ENCODE results near the gene MCIDAS.

The MCIDAS gene

GRCh38 chr5:55222985-55223811 is 3.9 kb downstream of the MCIDAS start:
- in situ Hi-C loops (cut with MboI; ENCODE audit: low sequenced_read_pairs) = no loop called here

DNA sequence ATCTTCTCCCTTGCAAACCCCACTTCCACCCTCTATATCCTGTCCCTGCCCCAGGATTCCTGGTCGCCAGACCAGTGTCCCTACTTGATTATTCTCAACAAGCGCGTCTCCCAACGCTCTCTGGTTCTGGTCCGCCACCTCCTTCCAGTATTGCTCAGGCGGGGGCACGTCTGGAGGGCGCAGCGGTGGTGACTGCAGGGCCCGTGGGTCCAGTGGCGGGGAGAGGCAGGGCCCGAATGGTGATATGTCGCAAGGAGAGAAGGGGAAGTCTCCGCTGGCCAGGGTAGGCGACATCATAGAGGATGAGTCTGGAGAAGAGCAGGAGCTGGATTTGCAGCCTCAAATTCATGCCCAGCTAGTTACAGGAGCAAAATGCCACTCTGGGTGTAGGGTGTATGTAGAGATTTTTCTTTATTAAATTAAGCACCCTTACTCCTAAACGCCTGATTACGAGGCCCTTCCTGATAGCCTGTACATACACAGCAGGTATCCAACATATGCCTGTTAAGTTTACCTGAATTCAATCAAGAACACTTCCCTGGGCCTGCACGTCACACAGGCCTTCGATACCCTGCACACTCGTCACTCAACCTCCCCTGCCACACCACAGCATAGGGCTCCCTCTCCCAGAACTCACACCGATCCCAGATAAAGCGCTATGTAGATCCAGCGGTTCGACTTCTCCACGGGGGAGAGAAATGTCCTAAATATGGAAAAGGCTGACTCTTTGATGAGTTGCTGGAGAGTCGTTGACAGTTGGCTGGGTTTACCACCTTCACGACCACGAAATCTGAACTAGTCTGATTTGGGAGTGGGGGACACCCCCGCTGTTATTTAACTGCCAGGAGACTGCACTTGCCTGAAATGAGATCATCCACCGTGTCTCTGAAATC is 4.8 kb downstream of the MCIDAS start:
- in situ Hi-C loops (cut with MboI; ENCODE audit: low sequenced_read_pairs) = no loop called here

DNA sequence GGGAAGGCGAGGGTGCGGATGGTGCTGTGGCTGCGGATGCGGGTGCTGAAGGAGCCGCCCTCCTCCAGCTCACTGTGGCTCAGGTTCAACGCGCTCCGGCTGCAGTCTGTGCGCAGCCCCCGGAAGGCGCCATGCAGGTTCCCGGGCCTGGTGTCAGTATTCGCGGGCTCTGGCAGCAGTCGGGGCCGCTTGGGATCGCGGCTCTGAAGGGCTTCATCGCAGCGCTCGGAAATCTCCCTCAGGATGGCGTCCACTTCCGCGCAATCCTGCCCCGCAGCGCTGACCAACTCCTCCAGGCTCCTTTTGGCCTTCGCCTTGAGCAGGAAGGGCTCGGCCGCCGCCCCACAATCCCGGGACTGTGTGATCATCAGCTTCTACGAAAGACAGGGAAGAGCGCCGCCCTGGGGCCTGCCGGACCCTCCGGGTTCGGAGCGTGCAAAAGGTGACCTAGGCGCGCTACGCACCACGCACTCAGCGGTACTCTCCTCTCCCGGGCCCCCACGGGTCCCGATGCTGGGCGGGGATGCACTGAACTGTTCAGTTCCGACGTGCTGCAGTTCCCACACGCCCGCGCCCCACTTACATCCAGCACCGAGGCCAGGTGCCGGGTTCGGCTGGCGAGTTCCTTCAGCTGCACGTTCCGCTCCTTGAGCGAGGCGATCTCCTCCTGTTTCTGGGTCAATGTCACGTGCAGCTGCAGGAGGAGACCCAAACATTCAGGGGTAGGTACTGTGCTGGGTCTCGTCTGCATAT is 6.5 kb downstream of the MCIDAS start:
- in situ Hi-C loops (cut with MboI; ENCODE audit: low sequenced_read_pairs) = no loop called here

DNA sequence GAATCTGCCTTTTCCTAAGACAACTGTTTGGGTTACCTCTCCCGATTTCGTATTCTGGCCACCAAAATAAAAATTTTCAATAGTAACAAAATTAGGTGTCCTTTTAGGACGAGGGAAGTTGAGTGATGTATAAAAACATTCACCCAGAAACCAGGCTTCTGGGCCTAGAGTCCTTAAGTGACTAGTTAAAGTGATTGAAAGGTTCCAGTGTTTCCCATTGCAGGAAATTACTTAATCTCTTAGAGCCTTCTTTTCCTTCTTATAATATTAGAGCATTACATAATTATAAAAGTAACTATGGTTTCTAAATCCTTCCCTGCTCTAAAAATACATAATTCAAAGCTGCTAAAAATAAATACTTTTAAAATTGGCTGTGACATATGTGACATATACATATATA is 7.3 kb downstream of the MCIDAS start:
- in situ Hi-C loops (cut with MboI; ENCODE audit: low sequenced_read_pairs) = no loop called here

DNA sequence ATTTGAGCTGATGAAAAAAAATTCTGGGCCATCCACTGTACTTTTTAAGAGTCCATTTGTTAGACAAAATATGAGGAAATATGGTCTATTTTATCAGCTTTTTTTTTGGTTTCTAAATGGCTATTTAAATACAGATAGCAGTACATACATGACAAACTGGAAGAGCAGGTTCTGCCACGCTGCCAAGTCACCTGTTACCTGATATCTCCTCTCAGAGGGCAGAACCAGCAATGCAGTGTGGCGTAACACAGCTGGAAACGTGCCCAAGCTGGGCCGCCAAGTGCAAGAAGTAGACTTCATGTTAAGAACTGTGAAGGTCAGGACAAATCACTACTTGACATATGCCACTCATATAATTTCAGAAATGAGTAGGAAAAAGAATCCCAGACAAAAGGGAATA is 8.1 kb downstream of the MCIDAS start:
- in situ Hi-C loops (cut with MboI; ENCODE audit: low sequenced_read_pairs) = no loop called here

- in situ Hi-C loops (cut with MboI; ENCODE audit: low sequenced_read_pairs) = no loop called here
Measured at GRCh38 chr5:55211184-55211874, 15.8 kb downstream of the MCIDAS start.

- in situ Hi-C loops (cut with MboI; ENCODE audit: low sequenced_read_pairs) = no loop called here
Measured at GRCh38 chr5:55205001-55205400, 22.1 kb downstream of the MCIDAS start.

- in situ Hi-C loops (cut with MboI; ENCODE audit: low sequenced_read_pairs) = no loop called here
Measured at GRCh38 chr5:55191165-55191564, 36.0 kb downstream of the MCIDAS start.

DNA sequence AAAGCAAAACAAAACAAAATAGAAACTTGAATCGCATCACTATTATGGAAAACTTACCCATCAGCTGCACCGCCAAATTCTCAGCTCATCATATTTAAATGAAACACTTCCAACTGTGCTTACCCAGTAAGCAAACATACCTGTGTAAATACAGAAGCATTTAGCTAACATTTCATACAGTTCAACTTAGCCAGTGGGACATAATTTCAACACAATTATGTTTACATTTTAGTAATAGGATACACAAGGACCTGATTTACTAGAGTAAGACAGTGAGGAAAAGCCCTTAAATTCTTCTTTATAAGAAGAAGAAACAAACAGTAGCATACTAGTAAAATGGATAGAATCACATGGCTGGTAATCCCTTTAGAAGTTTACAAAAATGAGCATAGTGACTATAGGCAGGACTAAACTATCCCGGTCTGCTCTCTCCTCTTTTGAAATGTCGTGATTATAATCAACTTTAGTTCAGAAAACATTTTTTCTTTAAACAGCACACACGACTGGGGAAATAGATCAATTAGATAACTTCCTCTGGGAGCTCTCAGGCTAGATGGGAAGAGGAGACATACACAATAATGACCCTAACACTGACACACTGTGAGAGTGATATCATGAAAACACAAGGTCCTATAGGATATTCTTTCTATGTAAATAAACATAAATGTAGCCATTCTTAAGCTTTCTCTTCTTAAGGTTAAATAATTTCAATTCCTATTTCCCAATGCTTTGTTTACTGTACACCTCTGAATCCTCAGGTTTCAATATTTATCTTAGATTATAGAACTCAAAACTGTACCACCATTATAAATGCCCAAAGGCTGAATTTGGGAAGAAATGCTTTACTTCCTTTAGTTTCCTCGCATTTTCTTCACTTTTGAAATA is 38.2 kb downstream of the MCIDAS start:
- in situ Hi-C loops (cut with MboI; ENCODE audit: low sequenced_read_pairs) = no loop called here

GRCh38 chr5:55187370-55187769 is 39.7 kb downstream of the MCIDAS start:
- in situ Hi-C loops (cut with MboI; ENCODE audit: low sequenced_read_pairs) = no loop called here

- in situ Hi-C loops (cut with MboI; ENCODE audit: low sequenced_read_pairs) = no loop called here
Measured at GRCh38 chr5:55180016-55180415, 47.1 kb downstream of the MCIDAS start.

GRCh38 chr5:55177078-55177477 is 50.0 kb downstream of the MCIDAS start:
- in situ Hi-C loops (cut with MboI; ENCODE audit: low sequenced_read_pairs) = no loop called here

GRCh38 chr5:55176176-55176818 is 50.8 kb downstream of the MCIDAS start:
- in situ Hi-C loops (cut with MboI; ENCODE audit: low sequenced_read_pairs) = no loop called here

- in situ Hi-C loops (cut with MboI; ENCODE audit: low sequenced_read_pairs) = no loop called here
Measured at GRCh38 chr5:55175781-55176175, 51.3 kb downstream of the MCIDAS start.

- in situ Hi-C loops (cut with MboI; ENCODE audit: low sequenced_read_pairs) = no loop called here
Measured at GRCh38 chr5:55173687-55174230, 53.4 kb downstream of the MCIDAS start.

DNA sequence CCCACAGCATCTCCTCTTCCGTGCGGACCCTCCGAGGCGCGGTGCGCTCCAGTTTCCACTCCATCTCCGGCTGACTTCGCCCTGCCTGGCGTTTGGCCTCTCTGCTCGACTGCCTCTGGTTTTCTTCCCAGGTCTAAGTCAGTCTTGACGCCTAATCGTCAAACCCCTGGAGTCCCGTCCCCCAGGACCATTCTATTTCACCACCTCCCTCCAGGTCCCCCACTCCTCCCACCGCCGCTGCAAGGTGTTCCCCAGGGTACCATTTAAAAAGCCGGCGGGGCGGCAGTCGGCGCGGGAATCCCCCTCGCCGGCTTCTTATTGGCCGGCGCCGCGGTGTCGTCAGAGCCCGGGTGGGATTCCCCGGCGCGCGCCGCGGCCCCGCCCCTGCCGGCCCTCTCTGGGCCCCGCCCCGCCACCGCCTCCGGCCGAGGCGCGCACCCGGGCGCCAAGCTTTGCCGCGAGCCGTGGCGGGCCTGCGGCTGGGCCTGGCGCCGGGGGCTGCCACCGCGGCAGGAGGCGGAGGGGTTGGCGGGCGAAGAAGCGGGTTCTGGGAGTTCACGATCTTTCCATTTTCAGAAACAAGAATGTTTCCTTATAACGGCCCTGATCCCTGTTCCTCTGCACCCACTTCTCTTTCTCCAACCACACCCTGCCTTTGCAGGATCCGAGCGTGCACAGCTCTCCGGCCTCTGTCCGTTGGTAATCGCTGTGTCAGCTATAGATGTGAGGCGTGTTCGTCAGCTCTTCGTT is 54.0 kb downstream of the MCIDAS start, which contains the start of gene CDC20B:
CDC20B (minus strand) TSS at position 241 of the 750 bp plus-strand sequence; CDS start at position 64, 177 bp downstream.
- in situ Hi-C loops (cut with MboI; ENCODE audit: low sequenced_read_pairs) = no loop called here

- in situ Hi-C loops (cut with MboI; ENCODE audit: low sequenced_read_pairs) = no loop called here
Measured at GRCh38 chr5:55172051-55172899, 54.8 kb downstream of the MCIDAS start.
